Dedifferentiated amniotic fluid mesenchymal stem cell (primary cell): ENCODE data around the gene FAM184A.

Experiments used
- DNase-seq: peaks from one replicate; pipeline ENCODE4 v3.0.0-alpha.2; 2016; ENCODE audit errors: extremely low spot score

The FAM184A gene

GRCh38 chr6:118959903-118960302 is 118.6 kb downstream of the FAM184A start:
- no peak for DNase-seq

DNA sequence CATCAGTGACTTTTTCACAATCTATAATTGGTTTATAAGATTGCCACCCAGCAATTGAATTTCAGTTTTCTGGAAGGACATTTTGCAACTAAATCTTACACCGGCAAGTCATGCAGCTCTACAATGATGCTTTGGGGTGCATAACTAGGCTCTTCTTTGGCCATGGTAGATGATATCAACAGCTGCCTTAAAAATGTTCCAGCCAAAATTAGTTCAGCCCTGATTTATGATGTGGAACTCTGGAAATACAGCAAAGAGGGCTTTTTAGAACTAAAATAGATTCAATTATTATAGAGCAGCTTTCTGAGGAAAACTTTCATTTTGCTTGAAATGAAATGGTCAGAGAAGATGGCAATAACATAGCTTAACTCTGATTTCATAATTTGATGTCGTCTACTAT is 125.1 kb downstream of the FAM184A start:
- DNase-seq: no peak

GRCh38 chr6:118952683-118953082 is 125.8 kb downstream of the FAM184A start:
- DNase-seq: no peak

DNA sequence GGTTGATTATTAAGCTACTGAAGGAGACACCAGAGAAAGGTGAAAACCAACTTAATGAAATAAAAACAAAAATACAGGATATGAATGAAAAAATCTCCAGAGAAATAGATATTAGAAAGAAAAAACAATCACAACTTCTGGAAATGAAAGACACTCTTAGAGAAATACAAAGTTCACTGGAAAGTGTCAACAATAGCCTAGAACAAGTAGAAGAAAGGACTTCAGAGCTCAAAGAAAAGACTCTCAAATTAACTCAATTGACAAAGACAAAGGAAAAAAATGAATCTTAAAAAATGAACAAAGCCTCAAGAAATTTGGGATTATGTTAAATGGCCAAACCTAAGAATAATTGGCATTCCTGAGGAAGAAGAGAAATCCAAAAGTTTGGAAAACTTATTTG is 133.2 kb downstream of the FAM184A start:
- no peak for DNase-seq

- DNase-seq: no peak
Observed at GRCh38 chr6:118940770-118941169, 137.7 kb downstream of the FAM184A start.

GRCh38 chr6:118939683-118940082 is 138.8 kb downstream of the FAM184A start:
- DNase-seq: no peak

- no peak for DNase-seq
Observed at GRCh38 chr6:118935978-118936703, 142.3 kb downstream of the FAM184A start.

DNA sequence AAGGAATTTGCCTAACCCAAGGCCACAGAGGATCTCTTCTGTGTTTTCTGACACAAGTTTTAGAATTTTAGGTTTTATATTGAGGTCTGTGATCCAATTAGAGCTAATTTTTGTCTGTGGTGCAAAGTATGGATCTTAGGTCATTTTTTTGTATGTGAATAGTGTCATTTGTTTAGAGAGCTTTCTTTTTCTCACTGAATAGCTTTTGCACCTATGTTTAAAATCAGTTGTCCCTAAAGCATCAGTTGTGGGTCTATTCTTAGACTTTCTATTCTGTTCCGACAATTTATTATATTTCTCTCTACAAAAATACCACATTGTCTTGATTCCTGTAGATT is 143.2 kb downstream of the FAM184A start:
- DNase-seq: no peak

GRCh38 chr6:118934461-118935330 is 143.8 kb downstream of the FAM184A start, which contains the start of gene MCM9:
MCM9 (minus strand) TSS chr6:118935159; CDS start chr6:118931723, 3,436 bp downstream.
- DNase-seq: peak; percentile 74

DNA sequence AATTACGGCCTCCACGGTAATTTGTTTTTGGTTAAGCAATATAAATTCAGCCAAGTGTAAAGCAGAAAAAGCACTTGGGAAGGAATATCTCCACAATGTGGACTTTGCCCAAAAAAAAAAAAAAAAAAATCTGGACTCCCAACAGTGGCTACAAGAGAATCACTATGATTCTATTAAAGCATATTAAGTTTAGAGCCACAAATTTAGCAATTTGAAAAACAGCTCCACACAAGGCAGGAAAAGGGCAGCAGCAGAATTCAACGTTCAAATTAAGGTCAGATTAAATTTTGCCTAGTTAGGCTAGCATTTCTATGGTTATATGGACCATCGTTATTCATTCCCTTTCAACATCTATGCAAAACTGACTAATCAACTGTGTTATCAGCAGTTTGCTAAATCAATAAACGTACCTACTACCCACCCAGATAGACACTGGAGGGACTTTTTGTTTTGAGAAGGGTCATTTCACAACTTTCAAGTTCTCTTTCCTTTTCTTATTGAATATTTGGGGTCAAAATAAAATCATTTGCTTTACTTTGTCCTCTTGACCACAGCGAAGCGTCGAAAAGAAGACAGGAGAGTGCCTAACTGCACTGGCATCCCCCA is 144.5 kb downstream of the FAM184A start:
- DNase-seq: no peak

- DNase-seq: no peak
Observed at GRCh38 chr6:118932421-118932820, 146.0 kb downstream of the FAM184A start.

DNA sequence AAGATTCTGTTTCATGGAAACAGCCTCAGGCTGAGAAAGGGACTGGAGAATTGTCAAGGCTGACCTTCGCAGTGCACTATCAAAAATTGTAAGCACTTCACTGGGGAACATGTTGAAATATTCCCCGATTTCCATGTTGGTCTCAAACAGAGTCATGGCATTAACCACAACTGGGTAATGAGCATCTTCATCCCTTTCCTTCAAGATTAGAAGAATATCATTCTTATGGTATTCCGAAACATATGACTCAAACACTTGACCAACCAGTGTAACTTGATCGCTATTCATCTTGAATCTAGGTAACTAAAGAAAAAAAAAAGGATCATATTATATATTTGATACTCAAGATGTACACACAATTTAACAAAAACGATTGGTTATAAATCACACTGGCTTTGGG is 147.0 kb downstream of the FAM184A start:
- DNase-seq: no peak

GRCh38 chr6:118930680-118931079 is 147.8 kb downstream of the FAM184A start:
- DNase-seq: no peak

GRCh38 chr6:118923035-118923434 is 155.4 kb downstream of the FAM184A start:
- DNase-seq: no peak

DNA sequence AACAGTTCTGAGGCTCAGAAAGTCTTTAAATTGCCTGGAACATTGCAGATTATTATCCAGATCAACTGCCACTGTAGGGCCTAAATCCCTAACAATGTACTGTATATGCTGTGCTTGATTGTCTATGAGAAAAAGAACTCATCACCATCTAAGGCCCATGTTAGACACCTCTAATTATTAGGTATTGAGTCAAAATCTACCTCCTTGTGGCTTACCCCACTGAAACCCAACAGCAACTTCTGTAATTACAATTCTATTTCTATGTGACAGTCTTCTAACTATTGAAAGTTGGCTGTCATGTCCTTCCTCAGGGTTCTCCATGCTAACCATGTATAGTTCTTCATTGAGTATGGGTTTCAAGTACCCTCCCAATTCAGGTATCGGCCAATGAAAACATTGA is 157.4 kb downstream of the FAM184A start:
- DNase-seq: no peak

DNA sequence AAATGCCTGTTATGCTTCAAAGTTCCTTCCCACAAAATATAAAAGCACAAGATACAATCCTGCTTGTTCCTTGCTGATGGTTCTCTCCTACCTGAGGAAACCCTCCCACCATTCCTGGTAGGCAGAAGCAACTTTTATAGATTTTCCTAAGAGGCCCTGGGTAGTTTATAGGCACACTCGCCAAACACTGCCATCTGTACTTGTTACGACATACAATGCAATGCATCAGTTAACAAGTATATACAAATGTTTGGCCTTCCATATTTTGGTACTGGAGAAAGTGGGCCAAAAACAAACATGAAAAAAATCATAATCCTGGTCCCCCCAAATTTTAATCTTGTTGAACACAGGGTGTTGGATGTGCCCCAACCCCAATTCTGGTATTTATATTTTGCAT is 160.1 kb downstream of the FAM184A start:
- DNase-seq: no peak

GRCh38 chr6:118917546-118918328 is 160.7 kb downstream of the FAM184A start:
- no peak for DNase-seq

GRCh38 chr6:118914598-118914997 is 163.9 kb downstream of the FAM184A start:
- DNase-seq: no peak

DNA sequence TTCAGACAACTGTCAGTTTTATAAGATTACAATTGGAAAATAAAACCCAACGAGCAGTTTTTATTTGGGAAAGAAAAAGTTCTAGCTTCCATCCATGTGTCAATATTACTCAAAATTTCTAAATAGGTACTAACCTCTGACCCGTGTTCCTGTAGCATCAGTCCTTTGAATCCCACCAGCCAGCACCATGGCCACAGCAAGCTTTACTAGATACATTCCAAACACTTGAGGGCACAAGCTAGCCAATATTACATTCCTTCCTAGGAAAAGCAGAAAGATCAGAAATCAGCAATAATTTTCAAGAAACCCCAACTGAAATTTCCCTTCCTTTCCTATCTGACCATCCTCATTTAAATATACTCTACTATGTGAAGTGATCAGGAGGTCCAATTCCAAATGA is 165.3 kb downstream of the FAM184A start:
- no peak for DNase-seq

GRCh38 chr6:118912646-118913045 is 165.8 kb downstream of the FAM184A start:
- no peak for DNase-seq
